G401.6 (cell line): ENCODE data around the gene TUBAL3.
"Not testable (repeated sequence)": the region's sequence is repeated elsewhere in the genome, so short reads cannot be mapped to it uniquely, and the experiment has no call there.

Experiments used
- FAIRE-seq: peaks from 2 replicates; lab custom pipeline; 2012; peaks lifted over from hg19 to GRCh38; lab: Jason Lieb, UNC

The TUBAL3 gene

DNA sequence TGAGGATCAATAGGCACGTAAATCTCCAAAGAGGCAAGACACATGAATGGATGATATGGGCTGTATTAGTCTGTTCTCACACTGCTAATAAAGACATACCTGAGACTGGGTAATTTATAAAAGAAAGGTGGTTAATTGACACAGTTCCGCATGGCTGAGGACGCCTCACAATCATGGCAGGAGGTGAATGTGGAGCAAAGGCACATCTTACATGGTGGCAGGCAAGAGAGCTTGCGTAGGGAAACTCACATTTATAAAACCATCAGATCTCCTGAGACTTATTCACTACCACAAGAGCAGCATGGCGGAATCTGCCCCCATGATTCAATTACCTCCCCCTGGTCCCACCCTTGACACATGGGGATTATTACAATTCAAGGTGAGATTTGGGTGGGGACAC is 25.4 kb downstream of the TUBAL3 start:
- FAIRE-seq: not testable (repeated sequence)

DNA sequence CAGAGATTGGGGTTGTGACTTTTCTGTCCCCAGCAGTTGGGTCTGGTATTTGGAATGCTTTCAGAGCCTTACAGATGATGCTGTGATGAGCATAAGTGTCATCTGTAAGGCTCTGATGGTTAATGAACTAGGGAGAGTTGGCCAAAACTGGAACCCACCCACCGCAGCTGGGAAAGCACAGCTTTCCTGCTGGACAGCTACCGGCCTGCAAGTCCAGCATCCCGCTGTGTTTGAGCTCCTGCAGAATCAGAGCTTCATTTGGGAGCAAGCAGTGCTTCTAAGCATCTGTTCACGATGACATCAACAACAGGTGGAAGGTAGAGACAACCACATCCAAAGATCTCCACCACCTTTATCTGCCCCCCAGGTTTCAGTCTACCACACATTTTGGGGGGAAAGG is 28.2 kb downstream of the TUBAL3 start:
- no peak for FAIRE-seq

DNA sequence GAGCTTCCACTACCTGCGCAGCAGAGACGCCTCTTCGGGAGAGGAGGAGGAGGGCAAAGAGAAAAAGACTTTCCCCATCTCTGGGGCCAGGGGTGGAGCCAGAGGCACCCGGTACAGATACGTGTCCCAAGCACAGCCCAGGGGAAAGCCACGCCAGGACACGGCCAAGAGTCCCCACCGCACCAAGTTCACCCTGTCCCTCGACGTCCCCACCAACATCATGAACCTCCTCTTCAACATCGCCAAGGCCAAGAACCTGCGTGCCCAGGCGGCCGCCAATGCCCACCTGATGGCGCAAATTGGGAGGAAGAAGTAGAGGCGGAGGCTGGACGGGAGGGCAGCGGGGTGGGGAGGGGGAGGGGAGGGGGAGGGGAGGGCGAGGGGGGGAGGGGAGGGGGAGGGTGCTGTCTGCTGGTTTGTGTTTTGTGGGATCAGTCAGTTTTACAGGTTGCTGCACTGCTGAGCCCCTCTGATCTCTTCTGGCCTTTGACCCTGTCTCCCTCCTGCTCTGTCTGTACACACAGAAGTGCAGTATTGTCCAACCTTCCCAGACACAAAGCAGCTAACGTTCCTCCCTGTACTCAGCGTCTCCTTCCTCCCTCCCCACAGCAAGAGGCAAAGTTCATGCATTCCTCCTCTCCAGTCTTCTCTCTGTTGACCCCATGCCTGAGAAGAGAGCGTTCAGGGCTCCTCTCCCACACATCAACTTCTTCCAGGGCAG is 30.6 kb downstream of the TUBAL3 start:
- no peak for FAIRE-seq

DNA sequence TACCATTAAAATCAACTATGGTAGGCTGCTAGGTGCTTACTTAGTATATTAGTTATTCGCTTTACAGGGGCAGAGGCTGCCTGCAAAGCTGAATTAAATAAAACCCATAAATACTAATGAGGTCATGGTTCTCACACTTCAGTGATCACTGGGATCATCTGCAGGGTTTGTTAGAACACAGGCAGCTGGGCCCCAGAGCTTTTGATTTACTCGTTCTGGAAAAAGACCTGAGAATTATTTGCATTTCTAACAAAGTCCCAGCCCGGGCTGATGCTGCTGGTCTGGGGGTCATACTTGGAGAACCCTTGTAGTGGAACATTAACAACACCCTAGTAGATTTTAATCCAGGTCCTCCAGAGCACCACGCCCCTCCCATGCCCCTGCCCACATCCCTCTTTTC is 31.3 kb downstream of the TUBAL3 start:
- FAIRE-seq: no peak

DNA sequence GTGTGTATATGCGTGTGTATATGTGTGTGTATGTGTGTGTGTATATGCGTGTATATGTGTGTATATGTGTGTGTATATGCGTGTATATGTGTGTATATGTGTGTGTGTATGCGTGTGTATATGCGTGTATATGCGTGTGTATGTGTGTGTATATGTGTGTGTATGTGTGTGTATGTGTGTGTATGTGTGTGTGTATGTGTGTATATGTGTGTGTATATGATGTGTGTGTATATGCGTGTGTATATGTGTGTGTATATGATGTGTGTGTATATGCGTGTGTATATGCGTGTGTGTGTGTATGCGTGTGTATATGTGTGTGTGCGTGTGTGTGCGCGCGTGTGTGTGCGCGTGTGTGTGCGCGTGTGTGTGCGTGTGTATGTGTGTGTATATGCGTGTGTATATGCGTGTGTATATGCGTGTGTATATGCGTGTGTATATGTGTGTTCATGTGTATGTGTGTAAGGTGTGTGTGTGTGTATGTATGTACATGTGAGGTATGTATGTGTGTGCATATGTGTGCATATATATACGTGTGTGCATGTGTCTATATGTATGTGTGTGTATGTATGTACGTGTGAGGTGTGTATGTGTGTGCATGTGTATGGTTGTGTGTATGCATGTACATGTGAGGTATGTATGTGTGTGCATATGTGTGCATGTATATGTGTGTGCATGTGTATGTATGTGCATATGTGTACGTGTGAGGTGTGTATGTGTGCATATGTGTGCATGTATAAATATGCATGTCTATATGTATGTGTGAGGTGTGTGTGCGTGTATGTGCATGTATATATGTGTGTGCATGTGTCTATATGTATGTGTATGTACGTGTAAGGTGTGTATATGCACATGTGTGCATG is 33.9 kb downstream of the TUBAL3 start:
- FAIRE-seq: no peak

DNA sequence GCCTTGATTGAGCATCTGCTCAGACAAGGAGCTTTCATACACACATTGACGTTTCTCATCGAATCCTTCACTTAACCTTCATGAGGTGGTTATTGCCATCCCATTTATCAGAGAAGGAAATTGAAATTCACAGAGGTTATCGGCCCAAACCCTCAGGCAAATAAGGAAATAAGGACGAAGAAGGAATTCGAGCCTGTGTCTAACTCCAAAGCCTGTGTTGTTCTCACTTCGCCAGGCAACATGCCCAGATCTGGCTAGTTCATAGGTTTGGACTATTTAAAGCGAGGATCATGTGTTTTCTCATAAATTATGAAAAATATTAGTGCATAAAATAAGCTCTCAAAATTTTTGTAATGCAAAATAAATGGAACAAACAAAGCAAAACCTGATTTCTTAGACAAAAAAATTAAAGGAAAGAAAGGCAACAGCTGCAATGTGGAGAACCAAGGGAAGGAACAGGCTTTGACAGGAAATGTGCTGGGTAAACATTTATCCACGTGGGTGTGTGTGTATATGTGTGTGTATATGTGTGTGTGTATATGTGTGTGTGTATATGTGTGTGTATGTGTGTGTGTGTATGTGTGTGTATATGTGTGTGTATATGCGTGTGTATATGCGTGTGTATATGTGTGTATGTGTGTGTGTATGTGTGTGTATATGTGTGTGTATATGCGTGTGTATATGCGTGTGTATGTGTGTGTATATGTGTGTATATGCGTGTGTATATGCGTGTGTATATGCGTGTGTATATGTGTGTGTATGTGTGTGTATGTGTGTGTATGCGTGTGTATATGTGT is 35.1 kb downstream of the TUBAL3 start:
- FAIRE-seq: no peak

DNA sequence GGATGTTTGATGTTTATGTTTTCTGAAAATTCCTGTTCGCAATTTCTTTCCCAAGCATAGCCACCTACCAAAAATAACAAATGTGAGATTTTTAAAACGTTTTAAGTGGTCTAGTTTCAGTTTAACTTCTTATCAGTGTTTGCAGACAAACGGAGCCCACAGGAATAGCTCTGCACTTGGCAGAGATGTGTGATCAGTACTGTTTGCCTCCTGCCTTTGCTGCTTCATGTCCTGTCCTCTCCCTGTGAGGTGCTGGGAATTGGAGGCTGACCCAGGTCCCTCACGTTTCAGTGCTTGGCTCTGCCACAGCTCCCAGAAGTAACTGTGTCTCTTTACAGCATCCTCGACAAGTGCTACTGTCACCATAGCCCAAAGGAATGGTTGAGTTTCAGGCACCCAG is 38.7 kb downstream of the TUBAL3 start:
- FAIRE-seq: no peak

DNA sequence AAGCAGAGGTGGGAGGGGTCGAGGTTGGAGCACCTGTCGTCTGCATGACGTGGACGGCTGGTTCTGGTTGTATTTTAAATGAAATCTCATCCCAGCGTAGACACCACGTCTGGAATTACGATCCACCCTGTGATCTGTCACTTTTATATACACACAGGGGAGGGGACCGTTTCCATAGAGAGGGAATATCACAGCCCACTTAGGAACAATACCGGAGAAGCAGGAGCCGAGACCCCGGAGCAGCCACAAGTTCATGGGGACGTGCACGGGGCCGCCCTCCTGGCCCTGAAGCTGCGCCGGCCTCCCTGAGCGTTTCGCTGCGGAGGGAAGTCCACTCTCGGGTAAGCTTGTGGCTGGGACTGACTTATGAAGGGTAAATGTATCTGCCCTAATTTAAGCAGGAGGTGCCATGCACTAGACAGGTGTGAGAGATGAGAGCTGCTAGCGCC is 39.7 kb downstream of the TUBAL3 start, which contains the start of gene UCN3:
Gene UCN3, plus strand, starts transcription at position 77 of the 449 bp plus-strand sequence. CDS start 8,755 bp downstream, outside the sequence.
- FAIRE-seq: no peak

DNA sequence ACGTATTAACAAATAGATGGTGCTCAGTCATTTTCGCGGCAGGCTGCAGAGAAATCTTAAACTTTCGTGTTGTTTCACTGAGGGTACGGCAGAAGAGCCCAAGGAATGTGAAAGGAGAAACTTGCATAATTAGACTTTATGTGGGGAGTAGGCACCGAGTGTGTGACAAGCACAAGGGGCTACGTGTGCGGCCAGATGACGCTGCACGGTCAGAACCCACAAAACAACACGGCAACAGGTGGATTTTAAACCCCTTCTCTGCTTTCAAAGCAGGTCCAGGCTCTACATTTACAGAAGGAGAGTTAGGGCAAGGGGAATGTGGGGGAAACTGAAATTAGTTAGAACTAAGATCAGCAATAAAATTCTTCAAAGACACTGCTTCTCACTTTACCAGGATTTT is 40.3 kb downstream of the TUBAL3 start:
- FAIRE-seq: no peak

DNA sequence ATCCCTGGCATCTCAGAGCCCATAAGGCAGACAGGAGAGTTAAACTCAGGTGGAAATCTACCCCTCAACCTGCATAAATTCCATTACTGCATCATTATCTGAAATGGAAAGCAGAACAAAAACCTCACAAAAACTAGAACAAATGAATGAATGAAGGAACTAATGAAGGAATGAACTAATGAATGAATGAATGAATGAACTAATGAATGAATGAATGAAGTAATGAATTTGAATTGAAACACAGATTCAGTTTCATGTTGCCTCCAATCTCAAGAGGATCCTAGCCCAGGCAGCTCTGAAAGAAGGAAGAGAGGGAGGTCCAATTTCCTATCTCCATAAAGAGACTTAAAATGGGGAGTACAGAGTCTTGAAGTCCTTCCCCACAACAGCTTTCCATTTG is 41.8 kb downstream of the TUBAL3 start:
- no peak for FAIRE-seq

DNA sequence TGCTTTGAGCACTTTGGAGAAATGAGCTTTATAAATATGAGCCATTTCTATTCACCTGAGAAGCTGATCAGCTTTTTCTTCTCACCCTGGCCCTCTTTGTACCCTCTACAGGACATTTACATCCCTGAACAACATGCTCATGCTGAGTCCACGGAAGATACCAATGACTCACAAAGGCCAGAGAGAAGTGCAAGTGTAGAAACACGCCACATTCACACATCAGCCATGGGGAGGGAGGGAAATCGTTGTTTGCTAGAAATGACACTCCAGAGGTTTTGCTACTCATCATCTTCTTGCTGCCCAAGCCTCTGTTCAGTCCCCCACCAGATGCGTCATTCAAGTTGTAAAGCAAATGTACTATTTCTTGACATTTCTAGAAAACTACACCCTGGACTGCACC is 42.7 kb downstream of the TUBAL3 start:
- no peak for FAIRE-seq

DNA sequence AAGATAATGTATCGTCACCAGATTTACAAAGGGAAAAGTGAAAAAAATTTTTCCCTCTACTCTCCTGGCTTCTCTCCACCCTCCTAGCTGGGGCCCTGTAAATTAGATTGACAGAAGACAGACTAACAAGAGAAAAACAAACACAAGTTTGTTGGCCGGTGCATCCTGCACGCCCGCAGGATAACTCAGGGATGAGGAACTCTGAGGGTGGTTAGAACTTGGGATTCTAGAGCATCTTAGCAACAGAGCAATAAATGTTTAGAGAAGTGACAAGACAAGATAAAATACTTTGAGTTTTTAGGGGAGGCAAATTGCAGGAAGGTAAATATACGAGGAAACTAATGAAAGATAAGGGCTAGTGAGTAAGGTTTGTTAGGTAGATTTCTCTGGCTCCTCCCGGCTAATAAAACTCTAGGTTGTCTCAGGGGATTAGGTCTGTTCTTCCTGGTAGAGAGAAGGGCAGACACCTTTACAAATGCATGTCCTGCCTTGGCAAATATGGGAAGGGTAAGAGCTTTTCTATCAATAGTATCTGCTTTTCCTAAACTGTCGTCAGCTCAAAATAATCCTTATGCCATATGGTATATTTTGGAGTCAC is 44.2 kb downstream of the TUBAL3 start:
- FAIRE-seq: no peak

DNA sequence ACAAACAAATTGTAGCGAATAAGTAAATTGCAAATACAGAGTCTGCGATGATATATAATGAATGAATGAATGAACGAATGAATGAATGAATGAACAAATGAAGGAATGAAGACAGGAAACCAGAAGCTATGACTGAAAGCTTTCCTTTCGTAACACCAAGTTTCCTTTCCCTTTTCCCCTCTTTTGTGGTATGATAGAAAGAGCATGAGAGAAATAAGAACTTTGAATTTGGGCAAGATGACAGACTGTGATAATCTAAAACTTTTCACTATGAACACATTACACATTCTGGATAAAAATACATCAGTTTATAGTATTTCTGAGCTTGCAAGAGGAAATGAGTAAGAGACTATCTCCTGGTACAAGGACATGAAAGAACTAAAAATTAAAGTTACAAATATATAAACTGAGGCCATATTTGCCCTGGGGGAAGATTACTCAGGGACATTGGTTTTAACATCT is 48.3 kb downstream of the TUBAL3 start:
- FAIRE-seq: no peak

DNA sequence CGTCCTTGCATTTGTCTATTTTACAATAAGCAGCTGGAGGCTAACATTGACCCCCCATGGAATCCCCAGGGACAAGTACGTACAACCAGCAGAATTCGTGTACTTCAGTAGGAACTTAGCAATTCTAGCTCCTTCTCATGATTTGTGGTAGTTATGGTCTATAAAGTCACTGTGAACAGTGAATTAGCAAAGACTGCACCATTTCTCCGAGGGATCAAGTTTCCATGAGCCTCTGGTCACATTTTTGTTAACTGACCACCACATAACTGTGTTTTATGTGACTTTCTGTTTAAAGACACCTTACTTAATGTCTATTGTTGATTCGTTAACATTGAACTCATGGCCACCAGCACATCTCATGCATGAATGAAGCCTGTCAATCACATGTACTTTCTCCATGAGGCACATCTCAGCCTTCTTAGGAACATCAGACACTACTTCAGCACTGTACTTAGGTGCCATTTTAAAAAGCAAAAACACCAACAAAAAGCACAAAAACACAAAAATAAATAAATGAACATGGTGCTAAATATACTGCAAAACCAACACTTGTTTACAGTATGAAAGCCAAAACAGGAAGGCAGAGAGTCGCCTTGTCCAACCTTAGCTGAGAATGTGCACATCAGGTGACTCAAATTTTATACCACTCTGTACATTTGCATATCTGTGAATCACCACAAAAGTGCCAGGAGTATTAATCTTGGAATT is 48.9 kb downstream of the TUBAL3 start:
- FAIRE-seq: no peak

DNA sequence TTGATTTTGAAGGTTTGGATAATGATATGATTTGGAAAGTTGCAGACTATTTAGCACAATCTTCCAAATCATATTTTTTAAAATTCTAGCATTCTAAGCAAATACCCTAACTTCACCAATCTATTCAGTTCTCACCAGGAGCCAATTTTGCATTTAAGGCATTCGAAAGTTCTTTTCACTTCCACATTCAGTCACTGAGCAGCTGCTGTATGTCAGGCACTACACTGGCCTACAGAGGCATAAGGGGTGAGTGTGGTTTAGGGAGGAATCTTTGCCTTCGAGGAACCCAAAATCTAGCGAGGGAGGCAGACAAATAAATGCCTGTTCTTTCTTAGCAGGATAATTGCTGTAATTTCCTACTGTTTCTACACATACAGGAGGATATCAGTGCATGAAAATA is 50.6 kb downstream of the TUBAL3 start:
- FAIRE-seq: no peak

DNA sequence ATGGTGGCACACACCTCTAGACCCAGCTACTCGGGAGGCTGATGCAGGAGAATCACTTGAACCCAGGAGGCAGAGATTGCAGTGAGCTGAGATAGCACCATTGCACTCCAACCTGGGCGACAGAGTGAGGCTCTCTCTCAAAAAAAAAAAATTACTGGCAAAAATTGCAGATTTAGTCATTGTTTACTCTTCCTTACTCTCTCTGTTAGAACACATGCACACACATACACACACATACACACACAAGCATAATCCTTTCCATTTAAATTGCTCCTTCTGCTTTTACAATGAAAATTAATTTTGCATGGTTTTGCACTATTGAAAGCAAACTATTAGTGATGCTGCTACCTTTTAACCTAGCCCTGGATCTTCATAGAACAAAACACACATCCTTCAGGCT is 55.3 kb downstream of the TUBAL3 start:
- FAIRE-seq: no peak

DNA sequence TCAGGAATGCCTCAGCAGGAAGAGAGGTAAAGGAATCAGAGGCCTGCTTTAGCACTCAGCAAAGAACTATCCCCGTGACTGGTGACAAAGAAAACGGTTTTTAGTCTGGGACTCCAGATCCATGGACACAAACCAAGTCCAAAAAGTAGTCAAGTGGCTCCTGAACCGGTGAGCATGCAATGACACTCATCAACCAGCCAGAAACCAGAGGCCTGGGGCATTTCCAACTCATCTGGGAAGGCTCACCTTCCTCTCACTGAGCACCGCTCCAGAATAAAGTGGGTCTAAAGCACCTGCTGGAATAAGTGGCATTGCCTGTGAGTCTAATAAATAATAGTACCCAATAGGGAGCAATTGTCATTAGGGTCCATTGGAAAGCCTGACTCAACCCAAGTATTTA is 57.7 kb downstream of the TUBAL3 start:
- FAIRE-seq: no peak

DNA sequence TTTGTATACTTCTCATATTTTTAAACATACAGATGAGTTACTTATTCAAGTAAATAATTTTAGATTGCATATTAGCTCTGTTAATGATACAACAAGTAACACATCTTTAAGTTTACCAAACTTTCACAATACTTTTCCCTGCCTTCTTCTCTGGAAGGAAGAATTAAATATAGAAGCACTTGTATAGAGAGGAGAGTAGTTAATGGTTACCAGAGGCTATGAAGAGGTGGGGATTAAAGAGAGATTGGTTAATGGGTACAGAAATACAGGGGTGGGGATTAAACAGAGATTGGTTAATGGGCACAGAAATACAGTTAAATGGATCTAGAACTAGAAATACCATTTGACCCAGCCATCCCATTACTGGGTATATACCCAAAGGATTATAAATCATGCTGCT is 59.9 kb downstream of the TUBAL3 start:
- FAIRE-seq: no peak

DNA sequence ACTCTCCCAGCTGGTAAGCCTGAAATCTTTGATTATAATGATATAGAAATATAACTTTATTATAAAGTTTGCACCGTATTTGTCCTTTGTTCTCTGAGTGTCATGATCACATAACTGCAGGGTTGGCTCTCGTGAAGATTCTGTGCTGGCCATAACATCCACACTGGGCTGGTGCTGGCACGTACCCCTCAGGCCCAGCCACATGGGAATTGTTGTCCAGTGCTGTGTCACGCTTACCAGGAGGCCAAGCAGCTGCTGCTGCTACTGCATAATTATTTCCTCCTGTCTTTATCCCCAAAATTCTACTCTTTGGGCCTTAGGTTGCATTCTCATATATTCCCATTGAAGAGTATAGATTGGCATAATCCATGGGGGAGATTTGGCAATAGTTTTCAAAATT is 60.6 kb downstream of the TUBAL3 start:
- no peak for FAIRE-seq

DNA sequence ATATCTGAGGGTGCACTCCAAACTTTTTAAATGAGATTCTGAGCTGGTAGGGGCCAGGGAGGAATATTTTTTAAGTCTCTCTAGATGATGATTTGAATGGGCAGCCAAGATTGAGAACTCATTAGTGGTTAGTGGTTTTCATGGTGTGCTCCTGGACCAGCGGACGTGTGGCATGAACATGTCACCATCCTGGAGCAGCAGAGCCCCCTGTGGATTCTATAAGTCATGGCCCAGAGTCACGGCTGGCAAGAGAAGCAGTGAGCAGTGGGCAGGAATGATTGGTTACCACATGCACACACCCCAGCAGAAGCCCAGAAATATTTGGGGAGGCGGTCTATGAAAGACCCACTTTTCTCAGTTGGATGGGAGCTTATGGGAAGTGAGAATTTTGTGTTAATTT is 61.1 kb downstream of the TUBAL3 start:
- FAIRE-seq: no peak
